A549 (cell line): ENCODE data around the gene NEURL3. TPM values are rescaled to one million over a fixed set of nuclear protein-coding genes. Genes with fewer than 3 reads are reported as not detected.

Experiments used
- ATAC-seq, 2 experiments: fragments of 200-7000 bp in 1 of 2; fragments of >200 bp in 1 of 2; cut with Nextera tagmentation in 1 of 2; cut with Tn5 transposase in 1 of 2; 3 replicates each; pipeline versions ENCODE4 v1.8.0 to v1.9.1; 2018 to 2020; ENCODE audit warnings: mild to moderate bottlenecking in 1 of 2, moderate library complexity in 1 of 2
- CTCF ChIA-PET: fragments of 300-600 bp; sonication (Branson Sonifier 250); formaldehyde crosslinking; extraction: SDS; loops from one replicate; lab custom pipeline; 2021; ENCODE audit warnings: antibody characterized with exemption, inconsistent platforms; lab: Yijun Ruan, JAX
- POLR2A ChIA-PET: fragments of 350-600 bp; formaldehyde crosslinking; extraction: SDS; loops from one replicate; lab custom pipeline; 2021; ENCODE audit warnings: antibody characterized with exemption, inconsistent platforms; lab: Yijun Ruan, JAX
- DNase-seq, 2 experiments: peaks; one replicate each; pipeline versions ENCODE4 v3.0.0 to v3.0.0-alpha.2; 2011 to 2016; ENCODE audit warnings: low read depth in 1 of 2, low spot score in 1 of 2
- FAIRE-seq: peaks from 2 replicates; lab custom pipeline; 2011; peaks lifted over from hg19 to GRCh38; lab: Jason Lieb, UNC
- H3K27ac ChIP-seq, 2 experiments: fragments of >200 bp; sonication (Bioruptor Twin); formaldehyde crosslinking; 3 replicates each; pipeline ENCODE4 v1.5.1; 2016 to 2017
- H3K4me1 ChIP-seq: fragments of >200 bp; sonication (Bioruptor Twin); formaldehyde crosslinking; 3 replicates; pipeline ENCODE4 v1.6.1; 2016
- H3K4me2 ChIP-seq: fragments of >200 bp; sonication (Bioruptor Twin); formaldehyde crosslinking; 3 replicates; pipeline ENCODE4 v1.6.1; 2016
- H3K4me3 ChIP-seq: fragments of >200 bp; sonication (Bioruptor Twin); formaldehyde crosslinking; 3 replicates; pipeline ENCODE4 v1.5.1; 2016
- H3K9me3 ChIP-seq: fragments of >200 bp; sonication (Bioruptor Twin); formaldehyde crosslinking; 3 replicates; pipeline ENCODE4 v1.6.1; 2016
- ATOH8 ChIP-seq: fragments of 250-450 bp; sonication (Bioruptor Pico); IDR thresholded peaks from 2 replicates; pipeline ENCODE4 v1.5.0; 2020; ENCODE audit warnings: low read depth, mild to moderate bottlenecking, moderate library complexity
- BCL3 ChIP-seq: fragments of >200 bp; sonication (Bioruptor Twin); formaldehyde crosslinking; IDR thresholded peaks from 3 replicates; pipeline ENCODE4 v1.6.1; 2016
- BHLHE40 ChIP-seq: IDR thresholded peaks from 2 replicates; pipeline ENCODE4 v1.6.1; 2012; ENCODE audit warnings: low read depth, low read length, inconsistent platforms
- EHF ChIP-seq: fragments of 250-450 bp; sonication (Bioruptor Pico); IDR thresholded peaks from 2 replicates; pipeline ENCODE4 v1.5.0; 2020; ENCODE audit warnings: mild to moderate bottlenecking
- EHMT2 ChIP-seq: fragments of 200-600 bp; sonication (generic); IDR thresholded peaks from 2 replicates; pipeline ENCODE4 v1.6.1; 2016; ENCODE audit warnings: antibody characterized with exemption, low read depth, mild to moderate bottlenecking, moderate library complexity
- ELK1 ChIP-seq: fragments of 150-350 bp; IDR thresholded peaks from 2 replicates; pipeline ENCODE4 v1.6.1; 2014; ENCODE audit warnings: low read depth, mild to moderate bottlenecking, low read length
- FOSB ChIP-seq: fragments of 250-450 bp; sonication (Bioruptor Pico); IDR thresholded peaks from 2 replicates; pipeline ENCODE4 v1.5.0; 2020; ENCODE audit warnings: mild to moderate bottlenecking, moderate library complexity
- FOSL2 ChIP-seq, 2 experiments: fragments of 450-650 bp in 1 of 2; fragments of >200 bp in 1 of 2; sonication (Bioruptor Twin) in 1 of 2; formaldehyde crosslinking; IDR thresholded peaks; 2 replicates each; pipeline versions ENCODE4 v1.5.0 to v1.6.1; 2016 to 2020; ENCODE audit warnings: mild to moderate bottlenecking in 1 of 2, moderate library complexity in 1 of 2
- HEYL ChIP-seq: fragments of 250-450 bp; sonication (Bioruptor Pico); IDR thresholded peaks from 2 replicates; pipeline ENCODE4 v1.8.0; 2021; ENCODE audit warnings: mild to moderate bottlenecking, moderate library complexity
- JUN ChIP-seq, 2 experiments: fragments of >200 bp; sonication (Bioruptor Twin); formaldehyde crosslinking; IDR thresholded peaks; 2 replicates in 1 of 2; 3 replicates in 1 of 2; pipeline ENCODE4 v1.6.1; 2016 to 2017
- KDM5A ChIP-seq: fragments of 200-600 bp; sonication (generic); IDR thresholded peaks from 2 replicates; pipeline ENCODE4 v1.6.1; 2016; ENCODE audit warnings: antibody characterized with exemption, mild to moderate bottlenecking
- MAX ChIP-seq: IDR thresholded peaks from 2 replicates; pipeline ENCODE4 v1.6.1; 2012
- MAZ ChIP-seq: fragments of 150-350 bp; IDR thresholded peaks from 2 replicates; pipeline ENCODE4 v1.6.1; 2014; ENCODE audit warnings: antibody characterized with exemption, low read depth, low read length, borderline replicate concordance
- NFE2L2 ChIP-seq: fragments of 150-350 bp; conservative IDR thresholded peaks from 2 replicates; pipeline ENCODE4 v1.6.1; 2014; ENCODE audit warnings: low read length
- NPAS2 ChIP-seq: fragments of 250-450 bp; sonication (Bioruptor Pico); IDR thresholded peaks from 2 replicates; pipeline ENCODE4 v1.8.0; 2022; ENCODE audit warnings: mild to moderate bottlenecking, moderate library complexity, borderline replicate concordance
- POLR2AphosphoS2 ChIP-seq: conservative IDR thresholded peaks from 2 replicates; pipeline ENCODE4 v1.6.1; 2012; ENCODE audit warnings: low read length, improper control_type of control experiment, inconsistent platforms
- RAD21 ChIP-seq, 2 experiments: fragments of >200 bp in 1 of 2; sonication (Bioruptor Twin) in 1 of 2; formaldehyde crosslinking in 1 of 2; IDR thresholded peaks in 1 of 2; conservative IDR thresholded peaks in 1 of 2; 2 replicates in 1 of 2; 3 replicates in 1 of 2; pipeline ENCODE4 v1.6.1; 2012 to 2018; ENCODE audit warnings: inconsistent platforms in 1 of 2
- REST ChIP-seq: fragments of 200-600 bp; sonication (generic); IDR thresholded peaks from 2 replicates; pipeline ENCODE4 v1.6.1; 2016; ENCODE audit warnings: antibody characterized with exemption, mild to moderate bottlenecking, moderate library complexity
- SMC3 ChIP-seq: fragments of >200 bp; sonication (Bioruptor Twin); formaldehyde crosslinking; IDR thresholded peaks from 3 replicates; pipeline ENCODE4 v1.6.1; 2018; ENCODE audit warnings: inconsistent platforms
- TP53 ChIP-seq: fragments of 250-450 bp; sonication (Bioruptor Pico); IDR thresholded peaks from 2 replicates; pipeline ENCODE4 v1.5.0; 2021; ENCODE audit warnings: mild to moderate bottlenecking, moderate library complexity
- ZC3H11A ChIP-seq: fragments of 450-650 bp; IDR thresholded peaks from 2 replicates; pipeline ENCODE4 v1.6.1; 2014; ENCODE audit warnings: antibody characterized with exemption, mild to moderate bottlenecking
- WGBS: methylation state at CpG from one replicate; pipeline ENCODE4 v1.1.6; 2017; ENCODE audit errors: missing lambda C conversion rate; 5-methylcytosine and 5-hydroxymethylcytosine counted together
- polyA plus RNA-seq, 4 experiments: library from polyadenylated mRNA; depleted of rRNA in 3 of 4; stranded (reverse); fragments of >200 nt; fragmentation: RNase III in 1 of 4; extraction: RNeasy Plus Mini Kit Qiagen cat#74134 plus additional on column Dnase treatment in 1 of 4; gene quantifications; 2 replicates in 3 of 4; 3 replicates in 1 of 4; pipeline ENCODE4 v1.2.3, GENCODE V29; 2011 to 2017

The NEURL3 gene
- polyA plus RNA-seq, 2 of the 4 experiments (the other 2 are of a cell fraction), result 0.28 to 0.44 TPM

- ATAC-seq (no peak), FAIRE-seq (no peak), DNase-seq (no peak)
- no peak overlapping the region for H3K4me2 ChIP-seq
- WGBS, result 83% methylated on average over 26 of the region's 51 CpGs
- ChIA-PET CTCF (interaction anchor here (1.1 to 8.4 kb wide), 3 partner anchors 9 to 22 kb away, joined by 5 to 63 read pairs (median 7); no protein-coding TSS in a partner anchor), POLR2A (no interaction called here)
- no peak overlapping the region for H3K27ac ChIP-seq
- peaks cover 11% of the 10 kb centered on the region for H3K4me1 ChIP-seq
- H3K9me3 ChIP-seq, result no peaks in the 10 kb centered on the region
- TF ChIP-seq POLR2AphosphoS2 (no peak), JUN (IDR thresholded peaks at IDR 0.05) (no peak), ZC3H11A (no peak), TP53 (CRISPR knock-in tag) (no peak), ELK1 (no peak), HEYL (CRISPR knock-in tag) (no peak), ATOH8 (CRISPR knock-in tag) (no peak), EHMT2 (no peak), SMC3 (no peak), MAX (no peak), BCL3 (no peak), FOSL2 (IDR thresholded peaks at IDR 0.05) (no peak), FOSL2 (CRISPR knock-in tag; IDR thresholded peaks at IDR 0.05) (no peak), REST (no peak)
- no peak overlapping the region for H3K4me3 ChIP-seq
Observed at GRCh38 chr2:96527286-96528005, 22.3 kb upstream of the NEURL3 start.

- Histone ChIP-seq H3K4me2 (no peak overlapping the region), H3K27ac (no peak overlapping the region), H3K4me3 (no peak overlapping the region), H3K4me1 (peaks cover 4% of the 10 kb centered on the region), H3K9me3 (no peaks in the 10 kb centered on the region)
- DNase-seq, result no peak
- ChIA-PET POLR2A (no interaction called here), CTCF (interaction anchor here (0.8 to 8.4 kb wide), 5 partner anchors 9 to 119 kb away, joined by 3 to 63 read pairs (median 6); no protein-coding TSS in a partner anchor)
- no peak for FAIRE-seq
- 84% methylated on average over 29 of the region's 29 CpGs for WGBS
- no peak for ATAC-seq
- TF ChIP-seq EHF (CRISPR knock-in tag) (no peak), BCL3 (no peak), JUN (IDR thresholded peaks at IDR 0.05) (no peak), RAD21 (conservative IDR thresholded peaks at IDR 0.05 in 1 of 2, IDR thresholded peaks at IDR 0.05 in 1 of 2) (no peak), BHLHE40 (no peak), REST (no peak), NPAS2 (no peak), KDM5A (no peak), NFE2L2 (no peak), ZC3H11A (no peak), MAZ (no peak), FOSB (CRISPR knock-in tag) (no peak)
Observed at GRCh38 chr2:96526615-96527285, 21.6 kb upstream of the NEURL3 start.
